ENCODE data around the gene TRIM24. TPM values are rescaled to one million over a fixed set of nuclear protein-coding genes. Genes with fewer than 3 reads are reported as not detected.
"Not testable (repeated sequence)": the region's sequence is repeated elsewhere in the genome, so short reads cannot be mapped to it uniquely, and the experiment has no call there.

TRIM24 gene
- total RNA-seq (2022) (10.2 and 11.9 TPM in 2 replicates), Bru-seq, nascent RNA (percentile 67 among the genes with signal in this experiment), BruChase-seq, experiment 1, labeled RNA remaining after a 6-hour chase (percentile 51 among the genes with signal in this experiment), BruChase-seq, experiment 2, labeled RNA remaining after a 2-hour chase (percentile 60 among the genes with signal in this experiment)
- long read RNA-seq, full-length matches to known transcripts, result 9 of 12 reads
- long read RNA-seq, partial matches to known transcripts, result 1 of 12 reads
- long read RNA-seq, other reads (novel, unspliced or antisense), result 2 of 12 reads

- H3K9me3 Mint-ChIP-seq (ENCODE audit: unreplicated experiment), result peaks cover 8% of the 10 kb centered on the region
- CTCF ChIA-PET, result no interaction called here
- DNase-seq (ENCODE audit: unreplicated experiment), result no peak
- intact Hi-C loops (cut with micrococcal nuclease), result loop anchor here (1.0 to 10.0 kb wide), 2 partner anchors 226 to 405 kb away; no protein-coding TSS in a partner anchor
- peak within 1 kb of the TSS; percentile 3 for H3K27ac Mint-ChIP-seq (ENCODE audit: low read depth, unreplicated experiment)
- peak within 1 kb of the TSS; percentile 74 for H3K4me3 Mint-ChIP-seq (ENCODE audit: unreplicated experiment)
- H3K27me3 Mint-ChIP-seq (ENCODE audit: insufficient read depth, unreplicated experiment), result no peaks in the 10 kb centered on the region
- POLR2A ChIA-PET, result interaction anchor here (0.6 to 1.2 kb wide), 3 partner anchors 17 to 125 kb away, joined by 3 to 4 read pairs (median 3); no protein-coding TSS in a partner anchor
- peaks cover 4% of the 10 kb centered on the region for H3K36me3 Mint-ChIP-seq (ENCODE audit: insufficient read depth, unreplicated experiment)
- H3K4me1 Mint-ChIP-seq (ENCODE audit: insufficient read depth, unreplicated experiment), result peaks cover 15% of the 10 kb centered on the region
- BruUV-seq (replicated peaks), result no TSS peak
- no peak for TF ChIP-seq CTCF (IDR thresholded peaks at IDR 0.05; ENCODE audit: unreplicated experiment)
Measured at GRCh38 chr7:138460176-138460648, at the start of gene TRIM24. TRIM24 (plus strand) TSS chr7:138460259; CDS start chr7:138460549, 290 bp downstream.

- H3K4me1 Mint-ChIP-seq (ENCODE audit: insufficient read depth, unreplicated experiment); POLR2A ChIA-PET; intact Hi-C loops (cut with micrococcal nuclease); DNase-seq (ENCODE audit: unreplicated experiment); H3K9me3 Mint-ChIP-seq (ENCODE audit: unreplicated experiment); BruUV-seq (replicated peaks); H3K27me3 Mint-ChIP-seq (ENCODE audit: insufficient read depth, unreplicated experiment); H3K27ac Mint-ChIP-seq (ENCODE audit: low read depth, unreplicated experiment); H3K4me3 Mint-ChIP-seq (ENCODE audit: unreplicated experiment); H3K36me3 Mint-ChIP-seq (ENCODE audit: insufficient read depth, unreplicated experiment): not testable (repeated sequence)
- CTCF ChIA-PET, result interaction anchor here (0.6 to 0.9 kb wide), 2 partner anchors 51 to 247 kb away, joined by 3 read pairs; no protein-coding TSS in a partner anchor
Measured at GRCh38 chr7:138412077-138412476, 48.0 kb upstream of the TRIM24 start.

GRCh38 chr7:138412921-138413320 is 47.1 kb upstream of the TRIM24 start:
- H3K27me3 Mint-ChIP-seq (ENCODE audit: insufficient read depth, unreplicated experiment); H3K4me3 Mint-ChIP-seq (ENCODE audit: unreplicated experiment); POLR2A ChIA-PET; H3K4me1 Mint-ChIP-seq (ENCODE audit: insufficient read depth, unreplicated experiment); BruUV-seq (replicated peaks); intact Hi-C loops (cut with micrococcal nuclease); H3K36me3 Mint-ChIP-seq (ENCODE audit: insufficient read depth, unreplicated experiment); H3K27ac Mint-ChIP-seq (ENCODE audit: low read depth, unreplicated experiment); H3K9me3 Mint-ChIP-seq (ENCODE audit: unreplicated experiment); DNase-seq (ENCODE audit: unreplicated experiment): not testable (repeated sequence)
- CTCF ChIA-PET, result interaction anchor here (0.6 kb wide), 1 partner anchor 9 kb away, joined by 4 read pairs; no protein-coding TSS in a partner anchor

GRCh38 chr7:138417078-138417700 is 42.9 kb upstream of the TRIM24 start:
- CTCF ChIA-PET, result interaction anchor here (0.7 kb wide), 2 partner anchors 226 to 757 kb away, joined by 3 read pairs; no protein-coding TSS in a partner anchor
- H3K27me3 Mint-ChIP-seq (ENCODE audit: insufficient read depth, unreplicated experiment), result no peaks in the 10 kb centered on the region
- POLR2A ChIA-PET, result interaction anchor here (0.6 kb wide), 1 partner anchor 242 kb away, joined by 3 read pairs; no protein-coding TSS in a partner anchor
- no peak overlapping the region for H3K4me3 Mint-ChIP-seq (ENCODE audit: unreplicated experiment)
- H3K36me3 Mint-ChIP-seq (ENCODE audit: insufficient read depth, unreplicated experiment), result no peaks in the 10 kb centered on the region
- DNase-seq (ENCODE audit: unreplicated experiment), result no peak
- H3K9me3 Mint-ChIP-seq (ENCODE audit: unreplicated experiment), result no peaks in the 10 kb centered on the region
- no peaks in the 10 kb centered on the region for H3K4me1 Mint-ChIP-seq (ENCODE audit: insufficient read depth, unreplicated experiment)
- no peak overlapping the region for H3K27ac Mint-ChIP-seq (ENCODE audit: low read depth, unreplicated experiment)
- TF ChIP-seq CTCF (IDR thresholded peaks at IDR 0.05; ENCODE audit: unreplicated experiment), result no peak
- intact Hi-C loops (cut with micrococcal nuclease), result no loop called here
- BruUV-seq (replicated peaks), result no TSS peak

GRCh38 chr7:138417764-138418163 is 42.3 kb upstream of the TRIM24 start:
- no peak for DNase-seq (ENCODE audit: unreplicated experiment)
- no peak overlapping the region for H3K4me3 Mint-ChIP-seq (ENCODE audit: unreplicated experiment)
- no peaks in the 10 kb centered on the region for H3K4me1 Mint-ChIP-seq (ENCODE audit: insufficient read depth, unreplicated experiment)
- no TSS peak for BruUV-seq (replicated peaks)
- CTCF ChIA-PET, result interaction anchor here (0.7 kb wide), 2 partner anchors 227 to 757 kb away, joined by 3 read pairs; no protein-coding TSS in a partner anchor
- POLR2A ChIA-PET, result interaction anchor here (0.6 to 0.7 kb wide), 3 partner anchors 19 to 478 kb away, joined by 3 read pairs; no protein-coding TSS in a partner anchor
- intact Hi-C loops (cut with micrococcal nuclease), result no loop called here
- H3K27me3 Mint-ChIP-seq (ENCODE audit: insufficient read depth, unreplicated experiment), result no peaks in the 10 kb centered on the region
- H3K9me3 Mint-ChIP-seq (ENCODE audit: unreplicated experiment), result no peaks in the 10 kb centered on the region
- TF ChIP-seq CTCF (IDR thresholded peaks at IDR 0.05; ENCODE audit: unreplicated experiment), result no peak
- H3K36me3 Mint-ChIP-seq (ENCODE audit: insufficient read depth, unreplicated experiment), result no peaks in the 10 kb centered on the region
- no peak overlapping the region for H3K27ac Mint-ChIP-seq (ENCODE audit: low read depth, unreplicated experiment)

- BruUV-seq (replicated peaks); intact Hi-C loops (cut with micrococcal nuclease); H3K4me3 Mint-ChIP-seq (ENCODE audit: unreplicated experiment); H3K36me3 Mint-ChIP-seq (ENCODE audit: insufficient read depth, unreplicated experiment); H3K27me3 Mint-ChIP-seq (ENCODE audit: insufficient read depth, unreplicated experiment); H3K9me3 Mint-ChIP-seq (ENCODE audit: unreplicated experiment); H3K4me1 Mint-ChIP-seq (ENCODE audit: insufficient read depth, unreplicated experiment); CTCF ChIA-PET; POLR2A ChIA-PET; DNase-seq (ENCODE audit: unreplicated experiment); H3K27ac Mint-ChIP-seq (ENCODE audit: low read depth, unreplicated experiment): not testable (repeated sequence)
Measured at GRCh38 chr7:138418403-138418802, 41.7 kb upstream of the TRIM24 start.
